H9 (cell line): ENCODE measurements around the gene ENOX1. TPM values are rescaled to one million over a fixed set of nuclear protein-coding genes. Genes with fewer than 3 reads are reported as not detected.

Source experiments
- DNase-seq: peaks from one replicate; pipeline ENCODE4 v3.0.0-alpha.2; 2017
- H2AFZ ChIP-seq: one replicate; pipeline ENCODE4 v1.6.1; 2013; ENCODE audit warnings: mild to moderate bottlenecking, low read length, control low read depth, moderate library complexity
- H2AK5ac ChIP-seq: 2 replicates; pipeline ENCODE4 v1.6.1; 2013; ENCODE audit warnings: low read length, control low read depth, mixed read lengths; ENCODE audit not compliant: insufficient read length
- H2BK120ac ChIP-seq: one replicate; pipeline ENCODE4 v1.6.1; 2013; ENCODE audit warnings: low read depth, mild to moderate bottlenecking, low read length, control low read depth, inconsistent platforms; ENCODE audit not compliant: poor library complexity, severe bottlenecking
- H2BK12ac ChIP-seq: 2 replicates; pipeline ENCODE4 v1.6.1; 2013; ENCODE audit warnings: low read length, control low read depth, mixed read lengths, low read depth; ENCODE audit not compliant: insufficient read length
- H2BK15ac ChIP-seq: 2 replicates; pipeline ENCODE4 v1.6.1; 2013; ENCODE audit warnings: low read depth, low read length, control low read depth
- H2BK20ac ChIP-seq: one replicate; pipeline ENCODE4 v1.6.1; 2013; ENCODE audit warnings: low read depth, mild to moderate bottlenecking, low read length, control low read depth, inconsistent platforms; ENCODE audit not compliant: poor library complexity, severe bottlenecking
- H2BK5ac ChIP-seq: 2 replicates; pipeline ENCODE4 v1.6.1; 2013; ENCODE audit warnings: low read length, control low read depth, mixed read lengths; ENCODE audit not compliant: insufficient read length
- H3K14ac ChIP-seq: 2 replicates; pipeline ENCODE4 v1.6.1; 2013; ENCODE audit warnings: low read length, control low read depth; ENCODE audit not compliant: insufficient read depth
- H3K18ac ChIP-seq: 2 replicates; pipeline ENCODE4 v1.6.1; 2013; ENCODE audit warnings: low read depth, mild to moderate bottlenecking, mixed read lengths, low read length, control low read depth; ENCODE audit not compliant: insufficient read length
- H3K23ac ChIP-seq: 2 replicates; pipeline ENCODE4 v1.6.1; 2013; ENCODE audit warnings: low read length, control low read depth, mixed read lengths, low read depth; ENCODE audit not compliant: insufficient read length
- H3K23me2 ChIP-seq: 2 replicates; pipeline ENCODE4 v1.6.1; 2013; ENCODE audit warnings: low read depth, mild to moderate bottlenecking, mixed read lengths, low read length, control low read depth; ENCODE audit not compliant: insufficient read length, poor library complexity, severe bottlenecking
- H3K27ac ChIP-seq: 2 replicates; pipeline ENCODE4 v1.5.1; 2013; ENCODE audit warnings: low read length, control low read depth, mixed read lengths, low read depth; ENCODE audit not compliant: insufficient read length
- H3K27me3 ChIP-seq: 2 replicates; pipeline ENCODE4 v1.6.1; 2013; ENCODE audit warnings: low read length, control low read depth, inconsistent platforms; ENCODE audit not compliant: insufficient read depth
- H3K4ac ChIP-seq: 2 replicates; pipeline ENCODE4 v1.6.1; 2013; ENCODE audit warnings: low read depth, mild to moderate bottlenecking, control low read depth, inconsistent platforms, low read length, moderate library complexity
- H3K4me1 ChIP-seq: 2 replicates; pipeline ENCODE4 v1.6.1; 2013; ENCODE audit warnings: low read length, control low read depth, inconsistent platforms; ENCODE audit not compliant: insufficient read depth
- H3K4me2 ChIP-seq: 2 replicates; pipeline ENCODE4 v1.6.1; 2013; ENCODE audit warnings: low read length, control low read depth, mixed read lengths; ENCODE audit not compliant: insufficient read length, insufficient read depth
- H3K56ac ChIP-seq: 2 replicates; pipeline ENCODE4 v1.6.1; 2013; ENCODE audit warnings: low read depth, mild to moderate bottlenecking, mixed read lengths, low read length, control low read depth; ENCODE audit not compliant: insufficient read length
- H3K79me1 ChIP-seq: 2 replicates; pipeline ENCODE4 v1.6.1; 2013; ENCODE audit warnings: low read depth, mild to moderate bottlenecking, moderate library complexity, low read length, control low read depth, inconsistent platforms; ENCODE audit not compliant: insufficient read depth, poor library complexity, severe bottlenecking
- H3K79me2 ChIP-seq: 2 replicates; pipeline ENCODE4 v1.6.1; 2013; ENCODE audit warnings: low read length, control low read depth, inconsistent platforms; ENCODE audit not compliant: insufficient read depth
- H3K9ac ChIP-seq: 2 replicates; pipeline ENCODE4 v1.6.1; 2013; ENCODE audit warnings: low read length, control low read depth, mixed read lengths; ENCODE audit not compliant: insufficient read length; ENCODE audit errors: extremely low read depth
- H3K9me3 ChIP-seq: one replicate; pipeline ENCODE4 v1.6.1; 2013; ENCODE audit warnings: low read depth, low read length, inconsistent platforms; ENCODE audit not compliant: control insufficient read depth
- H3T11ph ChIP-seq: one replicate; pipeline ENCODE4 v1.6.1; 2013; ENCODE audit warnings: mild to moderate bottlenecking, low read length, control low read depth, inconsistent platforms
- H4K20me1 ChIP-seq: one replicate; pipeline ENCODE4 v1.6.1; 2013; ENCODE audit not compliant: control insufficient read depth, insufficient read length, insufficient read depth
- H4K5ac ChIP-seq: 2 replicates; pipeline ENCODE4 v1.6.1; 2013; ENCODE audit warnings: low read depth, mild to moderate bottlenecking, mixed read lengths, low read length, control low read depth; ENCODE audit not compliant: insufficient read length
- H4K8ac ChIP-seq: replicated peaks from 2 replicates; pipeline ENCODE4 v1.6.1; 2013; ENCODE audit warnings: low read length, control low read depth, mixed read lengths, low read depth; ENCODE audit not compliant: insufficient read length
- H4K91ac ChIP-seq: 2 replicates; pipeline ENCODE4 v1.6.1; 2013; ENCODE audit warnings: low read depth, mild to moderate bottlenecking, moderate library complexity, mixed read lengths, low read length, control low read depth; ENCODE audit not compliant: insufficient read length
- H3K27ac Mint-ChIP-seq, 3 experiments: 2 replicates in 2 of 3; 3 replicates in 1 of 3; pipeline ENCODE4 v1.8.0; 2020 to 2021; ENCODE audit warnings: mixed read lengths in 3 of 3, mild to moderate bottlenecking in 1 of 3, moderate library complexity in 1 of 3
- H3K27me3 Mint-ChIP-seq: 2 replicates; pipeline ENCODE4 v1.8.0; 2021; ENCODE audit warnings: low read depth, mild to moderate bottlenecking, moderate library complexity, mixed read lengths
- H3K36me3 Mint-ChIP-seq, 3 experiments: 2 replicates in 2 of 3; 3 replicates in 1 of 3; pipeline ENCODE4 v1.8.0; 2020 to 2021; ENCODE audit warnings: low read depth in 3 of 3, mixed read lengths in 3 of 3; ENCODE audit not compliant: insufficient read depth in 1 of 3
- H3K4me1 Mint-ChIP-seq, 2 experiments: 2 replicates each; pipeline ENCODE4 v1.8.0; 2020; ENCODE audit warnings: mixed read lengths in 2 of 2
- H3K4me3 Mint-ChIP-seq, 2 experiments: 2 replicates in 1 of 2; 3 replicates in 1 of 2; pipeline ENCODE4 v1.8.0; 2020 to 2021; ENCODE audit warnings: mild to moderate bottlenecking in 2 of 2, mixed read lengths in 2 of 2, moderate library complexity in 1 of 2
- H3K9me3 Mint-ChIP-seq, 2 experiments: 2 replicates in 1 of 2; 3 replicates in 1 of 2; pipeline ENCODE4 v1.8.0; 2020; ENCODE audit warnings: mild to moderate bottlenecking in 2 of 2, mixed read lengths in 2 of 2, moderate library complexity in 1 of 2
- WGBS: extraction: QIAGEN DNeasy Blood & Tissue Kit; methylation state at CpG from one replicate; pipeline ENCODE4 v1.1.7; 2013; ENCODE audit warnings: missing lambda C conversion rate, low lambda C conversion rate, mixed read lengths; ENCODE audit not compliant: insufficient read length; ENCODE audit errors: extremely low coverage; 5-methylcytosine and 5-hydroxymethylcytosine counted together
- total RNA-seq: library from RNA; stranded (reverse); gene quantifications from 2 replicates; pipeline ENCODE4 v1.2.1, GENCODE V29; 2021
- TF ChIP-seq, protein P1 (sequence below): fragments of 200-600 bp; sonication (generic); conservative IDR thresholded peaks from 3 replicates; pipeline ENCODE4 v1.8.0; 2021; ENCODE audit warnings: antibody characterized with exemption, mild to moderate bottlenecking

The ENOX1 gene
- total RNA-seq, 1 experiment from 2014 or later = 0.24 TPM

DNA sequence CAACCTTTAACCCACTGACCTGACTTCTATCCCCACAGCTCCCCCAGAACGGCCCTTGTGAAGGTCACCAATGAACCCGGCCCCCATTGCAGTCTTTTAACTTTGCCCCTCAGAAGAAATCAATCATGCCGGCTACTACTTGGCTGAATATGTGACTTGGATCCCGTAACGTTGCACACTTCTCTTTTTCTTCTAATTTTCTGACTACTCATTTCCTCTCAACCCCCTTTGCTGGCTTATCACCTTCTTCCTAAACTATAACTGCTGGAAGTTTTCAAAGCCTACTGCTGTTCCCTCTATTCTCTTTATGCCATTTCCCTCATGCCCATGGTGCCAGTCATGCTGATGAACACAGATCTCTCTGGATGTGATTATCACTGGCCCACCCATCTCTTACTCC, 395.7 kb downstream of the ENOX1 start:
- Histone ChIP-seq H4K5ac (no peak overlapping the region), H3K23me2 (no peaks in the 10 kb centered on the region), H3T11ph (no peak overlapping the region), H3K4ac (no peak overlapping the region), H3K27ac (no peak overlapping the region), H3K27me3 (no peaks in the 10 kb centered on the region), H3K56ac (no peak overlapping the region), H3K9me3 (no peaks in the 10 kb centered on the region), H4K20me1 (no peaks in the 10 kb centered on the region), H2AK5ac (no peak overlapping the region), H3K4me2 (no peak overlapping the region), H3K18ac (no peak overlapping the region), H4K91ac (no peak overlapping the region), H3K4me1 (no peaks in the 10 kb centered on the region), H3K79me2 (no peaks in the 10 kb centered on the region), H2BK12ac (no peak overlapping the region), H2BK15ac (no peak overlapping the region), H3K9ac (no peak overlapping the region), H2BK20ac (no peak overlapping the region), H2BK5ac (no peak overlapping the region), H3K79me1 (no peaks in the 10 kb centered on the region), H3K14ac (no peak overlapping the region), H4K8ac (no peak overlapping the region), H2AFZ (no peak overlapping the region), H3K23ac (no peak overlapping the region), H2BK120ac (no peak overlapping the region)
- no peak for DNase-seq
- no CpG with 5 or more reads among the region's 5 CpGs for WGBS
- Mint-ChIP-seq H3K27ac (no peak overlapping the region), H3K9me3 (no peaks in the 10 kb centered on the region), H3K4me3 (no peak overlapping the region), H3K4me1 (peaks cover 8 to 12% of the 10 kb centered on the region in 2 experiments), H3K27me3 (no peaks in the 10 kb centered on the region), H3K36me3 (no peaks in the 10 kb centered on the region)
- TF ChIP-seq, protein P1, sequence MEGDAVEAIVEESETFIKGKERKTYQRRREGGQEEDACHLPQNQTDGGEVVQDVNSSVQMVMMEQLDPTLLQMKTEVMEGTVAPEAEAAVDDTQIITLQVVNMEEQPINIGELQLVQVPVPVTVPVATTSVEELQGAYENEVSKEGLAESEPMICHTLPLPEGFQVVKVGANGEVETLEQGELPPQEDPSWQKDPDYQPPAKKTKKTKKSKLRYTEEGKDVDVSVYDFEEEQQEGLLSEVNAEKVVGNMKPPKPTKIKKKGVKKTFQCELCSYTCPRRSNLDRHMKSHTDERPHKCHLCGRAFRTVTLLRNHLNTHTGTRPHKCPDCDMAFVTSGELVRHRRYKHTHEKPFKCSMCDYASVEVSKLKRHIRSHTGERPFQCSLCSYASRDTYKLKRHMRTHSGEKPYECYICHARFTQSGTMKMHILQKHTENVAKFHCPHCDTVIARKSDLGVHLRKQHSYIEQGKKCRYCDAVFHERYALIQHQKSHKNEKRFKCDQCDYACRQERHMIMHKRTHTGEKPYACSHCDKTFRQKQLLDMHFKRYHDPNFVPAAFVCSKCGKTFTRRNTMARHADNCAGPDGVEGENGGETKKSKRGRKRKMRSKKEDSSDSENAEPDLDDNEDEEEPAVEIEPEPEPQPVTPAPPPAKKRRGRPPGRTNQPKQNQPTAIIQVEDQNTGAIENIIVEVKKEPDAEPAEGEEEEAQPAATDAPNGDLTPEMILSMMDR = no peak
